ENCODE measurements around the gene RBKS.

RBKS gene

DNA sequence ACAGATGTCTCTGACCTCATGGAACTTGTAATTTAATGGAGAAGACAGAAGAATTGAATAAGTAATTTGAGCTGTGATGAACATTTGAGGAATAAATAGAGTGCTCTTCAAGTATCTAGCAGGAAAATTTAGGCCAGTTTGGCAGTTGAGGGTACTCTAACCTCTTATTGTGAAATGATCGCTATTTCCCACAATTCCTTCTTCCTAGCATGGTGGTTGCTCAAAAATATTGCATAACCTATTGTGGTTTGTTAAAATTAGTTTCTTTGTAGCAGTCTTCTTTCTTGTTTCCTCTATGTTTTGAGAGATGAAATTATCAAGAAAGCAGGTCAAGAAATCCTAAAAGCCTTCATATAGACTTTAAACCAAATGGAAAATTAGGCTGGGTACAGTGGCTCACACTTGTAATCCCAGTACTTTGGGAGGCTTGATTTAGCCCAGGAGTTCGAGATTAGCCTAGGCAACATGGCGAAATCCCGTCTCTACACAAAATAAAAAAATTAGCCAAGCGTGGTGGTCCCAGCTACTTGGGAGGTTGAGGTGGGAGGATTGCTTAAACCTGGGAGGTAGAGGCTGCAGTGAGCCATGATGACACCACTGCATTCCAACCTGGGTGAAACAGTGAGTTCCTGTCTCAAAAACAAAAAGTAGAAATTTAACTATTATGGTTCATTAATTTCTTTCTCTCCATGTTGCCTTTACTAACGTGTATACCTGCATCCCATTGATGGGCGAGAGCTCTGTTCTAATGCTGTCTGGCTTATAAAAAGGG lies 58.7 kb downstream of the RBKS start:
- peak; percentile 47 for DNase-seq (ENCODE audit: low spot score)

DNA sequence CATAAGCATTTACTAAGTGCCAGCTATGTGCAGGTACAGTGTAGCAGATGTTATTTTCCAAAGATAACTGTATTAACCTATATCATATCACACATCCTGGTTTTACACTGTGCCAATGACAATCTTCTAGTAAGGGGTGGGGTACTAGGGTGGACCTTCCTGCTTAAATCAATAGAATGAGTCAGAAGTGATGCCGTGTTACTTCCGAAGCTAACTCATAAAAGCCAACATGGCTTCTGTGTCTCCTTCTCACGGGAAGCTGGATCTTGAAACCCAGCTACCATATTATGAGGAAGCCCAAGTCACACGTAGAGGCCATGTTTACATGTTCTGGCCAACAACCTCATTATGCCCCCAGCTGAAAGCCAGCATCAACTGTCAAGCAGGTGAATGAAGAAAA lies 59.5 kb downstream of the RBKS start:
- no peak for DNase-seq (ENCODE audit: low spot score)

DNA sequence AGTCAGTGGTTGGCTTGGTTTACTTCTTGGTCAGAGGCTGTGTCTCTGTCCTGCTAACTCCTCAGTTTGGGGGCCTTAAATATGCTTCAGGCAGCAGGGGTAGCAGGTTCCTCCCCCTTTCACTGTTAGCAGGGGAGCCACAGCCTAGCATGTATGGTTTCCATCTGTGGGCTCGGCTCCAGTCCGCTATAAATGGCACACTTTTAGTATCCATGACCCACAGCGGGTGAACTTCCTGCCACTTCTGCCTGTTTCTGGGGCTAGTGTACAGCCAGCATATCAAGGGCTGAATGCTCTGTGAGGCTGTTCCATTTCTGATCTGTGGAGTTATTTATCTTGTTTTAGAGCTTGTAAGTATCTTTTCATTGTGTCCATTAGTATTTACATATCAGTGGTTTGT lies 60.4 kb downstream of the RBKS start:
- DNase-seq (ENCODE audit: low spot score): no peak

DNA sequence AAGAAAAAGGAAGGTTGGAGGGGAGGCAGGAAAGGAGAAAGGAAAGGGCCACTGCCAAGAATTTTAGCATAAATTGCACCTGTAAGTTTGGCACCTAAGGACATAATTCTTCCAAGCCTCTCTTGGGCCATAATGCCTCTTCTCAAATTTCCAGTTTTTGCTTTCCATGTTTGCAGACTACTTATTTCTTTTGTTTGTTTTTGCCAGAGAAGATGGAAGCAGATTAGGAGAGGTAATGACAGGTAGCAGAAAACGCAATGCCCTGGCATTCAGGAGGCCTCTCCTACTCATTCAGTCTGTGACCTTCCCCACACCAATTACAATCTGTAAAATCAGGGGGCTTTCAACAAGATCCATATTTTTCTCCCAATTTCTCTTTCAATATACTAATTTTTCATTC lies 61.9 kb downstream of the RBKS start:
- no peak for DNase-seq (ENCODE audit: low spot score)

GRCh38 chr2:27824401-27824800 lies 65.8 kb downstream of the RBKS start:
- no peak for DNase-seq (ENCODE audit: low spot score)

- DNase-seq (ENCODE audit: low spot score): peak; percentile 11
These were observed 66.6 kb downstream of the RBKS start for GRCh38 chr2:27823569-27823968.

DNA sequence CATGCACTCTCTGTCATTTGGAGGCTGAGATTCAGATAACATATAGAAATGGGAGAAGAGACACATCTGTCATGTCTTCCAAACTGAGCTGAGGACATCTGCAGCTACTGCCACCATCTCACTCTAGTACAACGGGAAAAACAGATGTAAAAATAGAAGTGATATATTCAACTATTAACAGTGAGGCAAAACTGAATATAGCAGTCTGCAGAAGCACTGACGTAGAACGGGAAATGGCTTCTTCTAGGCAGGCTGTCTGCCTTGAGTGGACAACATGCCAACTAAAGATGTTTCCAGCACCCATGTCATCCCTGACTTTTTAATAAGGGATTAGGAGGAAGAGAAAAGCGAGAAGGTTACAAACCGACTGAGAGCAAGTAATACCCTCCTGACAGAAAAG lies 67.1 kb downstream of the RBKS start:
- DNase-seq (ENCODE audit: low spot score): peak; percentile 22

DNA sequence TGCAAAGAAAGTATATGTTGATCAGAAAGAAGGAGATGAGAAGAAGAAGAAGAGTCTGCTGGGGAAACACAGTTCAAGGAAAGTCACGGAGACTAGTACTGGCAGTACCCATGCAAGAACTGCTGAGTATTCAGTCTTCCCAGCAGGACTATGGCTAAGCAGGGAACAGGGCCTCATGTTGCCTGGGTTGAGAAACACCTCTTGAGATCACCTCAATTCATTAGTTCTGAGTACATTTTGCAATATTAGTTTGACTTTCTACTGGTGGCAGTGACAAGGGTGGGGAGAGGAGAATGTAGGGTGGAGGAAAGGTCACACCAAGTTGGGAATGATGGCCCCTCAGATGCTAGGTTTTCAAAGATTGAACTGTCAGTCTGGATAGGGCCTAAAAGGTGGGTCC lies 68.1 kb downstream of the RBKS start:
- DNase-seq (ENCODE audit: low spot score): no peak

DNA sequence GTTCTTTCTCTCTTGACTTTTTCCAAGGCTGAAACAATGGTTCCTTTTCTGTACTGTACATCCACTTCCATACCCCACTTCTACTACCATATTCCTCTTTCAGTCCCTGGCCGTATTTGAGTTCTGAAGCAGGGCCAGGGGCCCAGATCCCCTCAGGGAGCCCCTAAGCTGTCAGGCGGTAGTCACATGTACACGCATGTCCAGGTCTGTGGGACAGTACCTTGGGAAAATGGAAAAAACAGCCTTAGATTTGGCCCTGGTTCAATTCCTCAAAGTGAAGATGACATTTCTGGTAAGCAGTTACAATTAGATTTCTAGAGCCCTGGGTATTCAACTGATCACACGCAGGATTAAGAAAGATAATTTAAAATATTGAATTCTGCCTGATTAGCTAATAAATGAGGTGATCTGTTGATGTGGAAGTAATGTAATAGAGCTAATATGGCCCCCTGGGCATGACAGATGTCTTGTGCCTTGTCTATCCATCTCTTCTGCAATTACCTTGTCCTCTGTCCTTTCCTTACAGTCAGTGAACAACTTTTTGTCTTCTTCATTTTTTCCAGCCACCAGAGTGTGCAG lies 74.2 kb downstream of the RBKS start:
- no peak for DNase-seq (ENCODE audit: low spot score)

DNA sequence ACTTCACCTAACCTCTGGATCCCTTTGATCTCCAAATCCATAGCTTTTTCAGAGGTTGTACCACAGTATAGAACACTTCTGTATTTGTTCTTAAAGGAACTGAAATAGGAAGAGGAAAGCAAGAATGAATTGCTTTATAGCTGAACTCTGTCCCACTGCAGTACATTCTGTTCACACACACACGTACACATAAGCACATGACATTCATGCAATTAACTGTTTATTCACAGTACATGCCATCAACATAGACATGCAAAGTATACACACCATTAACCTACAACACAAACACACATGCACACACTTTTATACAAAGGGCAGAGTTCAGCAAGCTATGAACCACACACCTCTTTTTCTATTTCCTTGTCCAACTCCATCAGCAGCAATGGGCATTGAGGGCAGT lies 75.4 kb downstream of the RBKS start:
- no peak for DNase-seq (ENCODE audit: low spot score)

DNA sequence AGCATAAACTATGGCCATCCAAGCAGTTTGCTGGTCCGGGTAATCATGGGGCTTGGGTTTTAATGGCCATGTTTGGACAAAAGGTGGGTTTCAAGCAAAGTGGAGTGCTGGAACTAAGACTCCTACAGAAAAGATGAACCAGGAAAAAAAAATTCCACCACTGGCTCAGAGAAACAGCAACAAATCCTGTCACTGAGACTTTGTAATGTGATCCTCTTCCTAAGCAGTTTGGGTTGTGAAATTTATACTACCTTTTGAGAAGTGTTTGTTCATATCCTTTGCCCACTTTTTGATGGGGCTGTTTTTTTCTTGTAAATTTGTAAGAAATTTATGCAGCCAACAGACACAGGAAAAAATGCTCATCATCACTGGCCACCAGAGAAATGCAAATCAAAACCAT lies 78.4 kb downstream of the RBKS start:
- DNase-seq (ENCODE audit: low spot score): no peak

GRCh38 chr2:27810455-27810854 lies 79.7 kb downstream of the RBKS start:
- DNase-seq (ENCODE audit: low spot score): no peak

DNA sequence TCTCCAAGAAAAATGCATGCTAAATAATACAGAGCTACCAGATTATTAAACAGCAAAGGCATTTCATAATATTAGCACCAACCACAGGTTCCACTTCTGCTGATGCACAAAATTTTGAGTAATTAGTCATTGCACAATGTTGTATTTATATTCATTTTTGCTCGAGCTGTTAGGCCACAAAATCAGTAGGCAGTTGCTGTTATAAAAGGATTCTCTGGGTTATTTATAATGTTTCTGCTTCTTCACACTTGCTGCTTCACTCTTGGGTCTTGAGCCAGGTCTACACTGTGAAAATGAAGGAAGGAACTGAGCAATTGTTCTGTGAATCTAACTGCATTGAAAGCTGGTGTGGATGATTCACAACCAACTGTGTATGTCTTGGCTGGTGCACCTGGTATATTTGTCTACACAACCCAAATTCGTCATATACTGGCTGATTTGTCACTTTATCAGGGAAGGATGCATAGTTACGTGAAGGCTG lies 80.4 kb downstream of the RBKS start:
- peak; percentile 59 for DNase-seq (ENCODE audit: low spot score)

DNA sequence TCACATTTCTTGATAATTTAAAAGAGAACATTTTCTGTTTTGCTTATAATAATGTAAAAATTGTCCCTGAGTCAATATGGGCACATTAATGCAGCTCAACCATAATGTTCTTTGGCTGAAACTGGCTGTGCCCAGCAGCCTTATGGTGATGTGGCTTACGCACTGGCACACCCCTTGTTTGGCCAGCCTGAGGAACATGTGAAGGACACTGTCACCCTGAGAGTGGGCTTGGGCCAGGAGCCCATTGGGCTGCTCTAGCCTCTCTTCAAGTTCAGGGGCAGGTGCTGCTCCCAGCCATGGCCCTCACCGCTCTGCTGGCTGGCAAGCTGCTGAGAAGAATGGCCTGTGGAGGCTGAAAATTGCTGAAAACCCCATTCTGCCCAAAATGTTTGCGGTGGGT lies 81.2 kb downstream of the RBKS start:
- no peak for DNase-seq (ENCODE audit: low spot score)

DNA sequence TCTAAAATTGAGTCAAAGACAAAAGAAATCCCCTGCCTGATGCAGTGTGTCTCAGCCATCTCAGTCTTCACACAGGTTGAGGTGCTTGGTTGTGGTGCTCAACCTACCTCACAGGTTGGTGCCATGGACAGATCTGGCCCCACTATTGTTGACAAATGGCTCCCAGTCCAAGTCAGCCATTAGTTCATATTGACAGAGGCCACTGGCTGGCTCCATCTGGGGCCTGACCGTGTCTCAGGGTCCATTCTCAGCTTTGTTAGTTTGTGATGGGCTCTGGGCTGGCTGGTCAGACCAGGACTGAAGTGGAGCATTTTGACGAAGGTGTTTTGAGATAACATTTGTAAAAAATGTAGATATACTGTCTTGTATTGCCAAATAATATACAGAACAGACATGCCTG lies 81.8 kb downstream of the RBKS start:
- no peak for DNase-seq (ENCODE audit: low spot score)

DNA sequence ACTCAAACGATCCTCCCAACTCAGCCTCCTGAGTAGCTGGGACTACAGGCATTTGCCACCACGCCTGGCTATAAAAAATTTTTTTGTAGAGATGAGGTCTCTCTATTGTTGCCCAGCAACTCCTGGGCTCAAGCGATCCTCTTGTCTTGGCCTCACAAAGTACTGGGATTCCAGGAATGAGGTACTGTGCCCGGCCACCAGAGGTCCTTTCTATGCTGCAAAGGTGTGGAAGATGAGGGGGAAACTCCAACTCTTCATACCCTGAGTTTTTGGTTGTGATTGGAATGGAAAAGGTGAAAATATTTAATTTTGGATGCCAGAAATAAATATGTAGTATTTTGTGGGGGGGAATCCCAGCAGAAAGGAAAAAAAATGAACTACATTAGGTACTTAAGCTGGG lies 82.7 kb downstream of the RBKS start:
- peak; percentile 27 for DNase-seq (ENCODE audit: low spot score)

GRCh38 chr2:27806311-27807059 lies 83.7 kb downstream of the RBKS start:
- no peak for DNase-seq (ENCODE audit: low spot score)

DNA sequence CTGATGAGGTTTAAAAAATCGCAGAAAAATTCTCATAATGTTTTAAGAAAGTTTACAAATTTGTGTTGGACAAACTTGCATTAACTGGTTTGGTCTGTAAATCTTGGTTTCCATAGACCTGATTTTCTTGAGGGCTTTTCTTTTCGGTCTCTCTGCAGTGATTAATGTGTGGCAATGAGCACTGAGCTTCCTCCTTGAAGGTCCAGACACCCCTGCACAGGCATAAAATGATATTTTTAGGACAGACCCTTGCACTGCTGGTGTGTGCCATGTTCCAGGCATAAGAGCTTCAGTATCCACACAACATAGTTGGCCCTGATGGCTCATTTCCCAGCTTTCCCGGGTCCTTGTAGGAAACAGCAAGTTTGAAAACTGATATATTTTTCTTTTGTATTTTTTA lies 85.0 kb downstream of the RBKS start:
- DNase-seq (ENCODE audit: low spot score): no peak

GRCh38 chr2:27804146-27804545 lies 86.0 kb downstream of the RBKS start:
- peak; percentile 66 for DNase-seq (ENCODE audit: low spot score)

DNA sequence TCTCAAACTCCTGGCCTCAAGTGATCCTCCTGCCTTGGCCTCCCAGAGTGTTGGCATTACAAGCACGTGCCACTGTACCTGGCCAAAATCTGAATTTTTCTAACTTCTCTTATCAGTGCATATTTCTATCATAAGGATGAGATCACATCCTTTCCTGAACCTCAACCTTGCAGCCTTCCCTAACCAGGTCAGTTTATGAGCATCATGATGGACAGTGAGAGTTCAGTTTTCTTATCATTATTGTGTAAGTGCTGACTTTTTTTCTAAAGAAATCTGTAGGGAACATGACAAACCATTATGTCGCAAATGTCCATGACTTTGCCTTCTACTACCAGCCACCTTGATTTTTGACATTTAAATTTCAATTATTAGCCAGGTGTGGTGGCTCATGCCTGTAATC lies 87.1 kb downstream of the RBKS start:
- no peak for DNase-seq (ENCODE audit: low spot score)

- no peak for DNase-seq (ENCODE audit: low spot score)
These were observed 87.6 kb downstream of the RBKS start for GRCh38 chr2:27802547-27802946.

- no peak for DNase-seq (ENCODE audit: low spot score)
These were observed 89.3 kb downstream of the RBKS start for GRCh38 chr2:27800856-27801255.

- DNase-seq (ENCODE audit: low spot score): peak; percentile 72
These were observed 90.6 kb downstream of the RBKS start for GRCh38 chr2:27799646-27800010.

Measured in GM03348 (cell line).